ENCODE data around the gene GCNT1.

Gene GCNT1

GRCh38 chr9:76458903-76459693 is at the start of gene GCNT1:
Gene GCNT1 (plus strand): TSS chr9:76459182. CDS start chr9:76502382, 43,200 bp downstream.
- Histone ChIP-seq H3K4me1 (ENCODE audit: insufficient read depth, low read length, poor library complexity, severe bottlenecking) (peaks cover 56% of the 10 kb centered on the region), H3K9ac (ENCODE audit: low read depth, low read length, poor library complexity, severe bottlenecking) (peak within 1 kb of the TSS; percentile 96)

GRCh38 chr9:76412638-76413037 is 46.3 kb upstream of the GCNT1 start:
- Histone ChIP-seq H3K9ac (ENCODE audit: low read depth, low read length, poor library complexity, severe bottlenecking) (no peak overlapping the region), H3K27me3 (ENCODE audit: insufficient read depth, low read length, poor library complexity, severe bottlenecking) (no peaks in the 10 kb centered on the region), H3K36me3 (ENCODE audit: insufficient read depth, low read length) (no peaks in the 10 kb centered on the region), H3K4me1 (ENCODE audit: insufficient read depth, low read length, poor library complexity, severe bottlenecking) (peaks cover 15% of the 10 kb centered on the region), H2AFZ (ENCODE audit: low read length) (no peak overlapping the region), H3K4me3 (ENCODE audit: low read length, poor library complexity, severe bottlenecking) (no peak overlapping the region), H3K4me2 (ENCODE audit: low read depth, low read length, poor library complexity, severe bottlenecking) (no peak overlapping the region), H4K20me1 (ENCODE audit: insufficient read depth, low read length, poor library complexity, severe bottlenecking) (no peaks in the 10 kb centered on the region), H3K9me2 (replicated peaks; ENCODE audit: low read depth, low read length) (no peaks in the 10 kb centered on the region), H3K9me3 (ENCODE audit: insufficient read depth, low read depth, low read length) (peaks cover 8% of the 10 kb centered on the region), H3F3A (ENCODE audit: low read depth) (no peaks in the 10 kb centered on the region), H3K79me2 (ENCODE audit: insufficient read depth, low read length) (no peaks in the 10 kb centered on the region)
- TF ChIP-seq CTCF (conservative IDR thresholded peaks at IDR 0.05; ENCODE audit: low read length): no peak
- no peak for TF ChIP-seq EZH2phosphoT487 (IDR thresholded peaks at IDR 0.05; ENCODE audit: borderline replicate concordance)

More at GRCh38 chr9:76458903-76459693, at the start of gene GCNT1:
- Histone ChIP-seq H3K27me3 (ENCODE audit: insufficient read depth, low read length, poor library complexity, severe bottlenecking) (no peaks in the 10 kb centered on the region), H3K36me3 (ENCODE audit: insufficient read depth, low read length) (peaks cover 9% of the 10 kb centered on the region), H3K4me3 (ENCODE audit: low read length, poor library complexity, severe bottlenecking) (peak within 1 kb of the TSS; percentile 93), H2AFZ (ENCODE audit: low read length) (no peak within 1 kb of the TSS), H3F3A (ENCODE audit: low read depth) (peaks cover 13% of the 10 kb centered on the region), H3K9me3 (ENCODE audit: insufficient read depth, low read depth, low read length) (no peaks in the 10 kb centered on the region), H3K4me2 (ENCODE audit: low read depth, low read length, poor library complexity, severe bottlenecking) (peak within 1 kb of the TSS; percentile 88), H4K20me1 (ENCODE audit: insufficient read depth, low read length, poor library complexity, severe bottlenecking) (peaks cover 48% of the 10 kb centered on the region), H3K79me2 (ENCODE audit: insufficient read depth, low read length) (peaks cover 57% of the 10 kb centered on the region), H3K9me2 (replicated peaks; ENCODE audit: low read depth, low read length) (no peaks in the 10 kb centered on the region)
- TF ChIP-seq CTCF (conservative IDR thresholded peaks at IDR 0.05; ENCODE audit: low read length): peak; percentile 65
- no peak for TF ChIP-seq EZH2phosphoT487 (IDR thresholded peaks at IDR 0.05; ENCODE audit: borderline replicate concordance)

GRCh38 chr9:76413658-76414057 is 45.3 kb upstream of the GCNT1 start:
- H3K79me2 ChIP-seq (ENCODE audit: insufficient read depth, low read length): no peaks in the 10 kb centered on the region
- no peak for TF ChIP-seq EZH2phosphoT487 (IDR thresholded peaks at IDR 0.05; ENCODE audit: borderline replicate concordance)
- no peak for TF ChIP-seq CTCF (conservative IDR thresholded peaks at IDR 0.05; ENCODE audit: low read length)
- H2AFZ ChIP-seq (ENCODE audit: low read length): no peak overlapping the region
- H3K9me3 ChIP-seq (ENCODE audit: insufficient read depth, low read depth, low read length): peaks cover 8% of the 10 kb centered on the region
- no peaks in the 10 kb centered on the region for H3F3A ChIP-seq (ENCODE audit: low read depth)
- H3K9ac ChIP-seq (ENCODE audit: low read depth, low read length, poor library complexity, severe bottlenecking): no peak overlapping the region
- peaks cover 15% of the 10 kb centered on the region for H3K4me1 ChIP-seq (ENCODE audit: insufficient read depth, low read length, poor library complexity, severe bottlenecking)
- no peaks in the 10 kb centered on the region for H3K9me2 ChIP-seq (replicated peaks; ENCODE audit: low read depth, low read length)
- H3K27me3 ChIP-seq (ENCODE audit: insufficient read depth, low read length, poor library complexity, severe bottlenecking): no peaks in the 10 kb centered on the region
- H3K4me3 ChIP-seq (ENCODE audit: low read length, poor library complexity, severe bottlenecking): no peak overlapping the region
- H3K36me3 ChIP-seq (ENCODE audit: insufficient read depth, low read length): no peaks in the 10 kb centered on the region
- H3K4me2 ChIP-seq (ENCODE audit: low read depth, low read length, poor library complexity, severe bottlenecking): no peak overlapping the region
- H4K20me1 ChIP-seq (ENCODE audit: insufficient read depth, low read length, poor library complexity, severe bottlenecking): no peaks in the 10 kb centered on the region
